Measurements from ENCODE around the gene LRRC4B.

The LRRC4B gene

GRCh38 chr19:50501568-50502475 lies 66.4 kb downstream of the LRRC4B start:
- DNase-seq: no peak

- no peak for DNase-seq
Measured at GRCh38 chr19:50501186-50501567, 67.1 kb downstream of the LRRC4B start.

GRCh38 chr19:50500753-50501151 lies 67.5 kb downstream of the LRRC4B start:
- DNase-seq: no peak

- DNase-seq: peak; percentile 51
Measured at GRCh38 chr19:50500060-50500752, 68.0 kb downstream of the LRRC4B start.

- no peak for DNase-seq
Measured at GRCh38 chr19:50498219-50499056, 69.8 kb downstream of the LRRC4B start.

- no peak for DNase-seq
Measured at GRCh38 chr19:50497022-50497405, 71.2 kb downstream of the LRRC4B start.

GRCh38 chr19:50496189-50497021 lies 71.8 kb downstream of the LRRC4B start:
- peak; percentile 33 for DNase-seq

GRCh38 chr19:50495020-50495531 lies 73.2 kb downstream of the LRRC4B start:
- DNase-seq: no peak

GRCh38 chr19:50494186-50495019 lies 73.8 kb downstream of the LRRC4B start:
- no peak for DNase-seq

GRCh38 chr19:50493171-50493570 lies 75.1 kb downstream of the LRRC4B start:
- DNase-seq: no peak

- peak; percentile 66 for DNase-seq
Measured at GRCh38 chr19:50492303-50493052, 75.8 kb downstream of the LRRC4B start.

GRCh38 chr19:50490991-50491472 lies 77.2 kb downstream of the LRRC4B start:
- no peak for DNase-seq

GRCh38 chr19:50490411-50490811 lies 77.8 kb downstream of the LRRC4B start:
- no peak for DNase-seq

- DNase-seq: no peak
Measured at GRCh38 chr19:50489461-50490011, 78.7 kb downstream of the LRRC4B start.

- DNase-seq: no peak
Measured at GRCh38 chr19:50488389-50489194, 79.6 kb downstream of the LRRC4B start.

GRCh38 chr19:50486823-50487515 lies 81.3 kb downstream of the LRRC4B start:
- DNase-seq: peak; percentile 78

- DNase-seq: no peak
Measured at GRCh38 chr19:50485284-50485955, 82.8 kb downstream of the LRRC4B start.

- DNase-seq: no peak
Measured at GRCh38 chr19:50482916-50483315, 85.3 kb downstream of the LRRC4B start.

Measured in hematopoietic multipotent progenitor cell treated with erythropoietin and hydrocortisone succinate and interleukin-3 and kit ligand, for 4 days (in vitro differentiated cells).